GM19240 (cell line): ENCODE data around the gene NHERF2.
"Not testable (repeated sequence)": the region's sequence is repeated elsewhere in the genome, so short reads cannot be mapped to it uniquely, and the experiment has no call there.

Experiments
- DNase-seq: peaks from one replicate; pipeline ENCODE4 v3.0.0; 2011; ENCODE audit warnings: low spot score; ENCODE audit not compliant: insufficient read length

NHERF2 gene

GRCh38 chr16:2027024-2028010 is 615 bp downstream of the NHERF2 start:
- no peak for DNase-seq

GRCh38 chr16:2028146-2028545 is 1.4 kb downstream of the NHERF2 start:
- no peak for DNase-seq

DNA sequence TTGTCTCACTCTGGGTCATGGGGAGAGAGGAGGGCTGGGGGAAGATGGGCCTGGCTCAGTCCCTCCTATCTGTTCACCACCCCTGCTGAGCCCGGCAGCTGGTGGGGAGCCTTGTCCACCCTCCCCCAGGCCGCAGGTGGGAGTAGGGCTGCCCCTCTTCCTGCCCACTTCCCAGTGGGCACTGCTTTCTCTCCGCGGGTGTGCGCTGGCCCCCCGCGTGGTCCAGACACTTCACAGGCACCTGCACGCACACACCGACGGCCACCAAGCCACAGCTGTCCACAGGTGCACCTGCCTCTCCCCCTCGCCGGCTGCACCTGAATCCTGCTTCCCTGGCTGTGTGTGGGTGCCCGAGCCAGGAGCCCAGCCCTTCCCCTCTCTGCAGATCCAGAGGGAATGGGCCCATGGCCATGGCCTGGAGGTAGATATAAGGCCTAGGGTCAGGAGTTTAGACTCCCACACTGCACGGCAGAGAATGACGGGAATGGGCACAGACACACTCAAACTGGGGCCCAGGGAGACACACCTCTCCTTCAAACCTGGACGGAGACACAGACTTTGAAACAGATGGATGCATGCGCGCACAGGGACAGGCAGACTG is 2.0 kb downstream of the NHERF2 start:
- no peak for DNase-seq

DNA sequence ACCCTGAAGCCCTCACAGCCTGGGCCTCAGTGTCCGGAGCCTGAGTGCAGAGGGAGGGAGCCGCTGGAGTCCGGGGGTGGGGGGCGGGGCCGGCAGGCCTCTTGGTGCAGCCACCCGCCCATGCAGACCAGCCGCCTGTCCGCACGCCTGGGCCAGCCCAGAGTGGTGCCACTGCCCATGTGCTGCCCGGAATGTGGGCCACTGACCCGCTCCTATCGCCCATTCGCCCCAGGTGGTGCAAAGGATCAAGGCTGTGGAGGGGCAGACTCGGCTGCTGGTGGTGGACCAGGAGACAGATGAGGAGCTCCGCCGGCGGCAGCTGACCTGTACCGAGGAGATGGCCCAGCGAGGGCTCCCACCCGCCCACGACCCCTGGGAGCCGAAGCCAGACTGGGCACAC is 2.6 kb downstream of the NHERF2 start:
- no peak for DNase-seq

DNA sequence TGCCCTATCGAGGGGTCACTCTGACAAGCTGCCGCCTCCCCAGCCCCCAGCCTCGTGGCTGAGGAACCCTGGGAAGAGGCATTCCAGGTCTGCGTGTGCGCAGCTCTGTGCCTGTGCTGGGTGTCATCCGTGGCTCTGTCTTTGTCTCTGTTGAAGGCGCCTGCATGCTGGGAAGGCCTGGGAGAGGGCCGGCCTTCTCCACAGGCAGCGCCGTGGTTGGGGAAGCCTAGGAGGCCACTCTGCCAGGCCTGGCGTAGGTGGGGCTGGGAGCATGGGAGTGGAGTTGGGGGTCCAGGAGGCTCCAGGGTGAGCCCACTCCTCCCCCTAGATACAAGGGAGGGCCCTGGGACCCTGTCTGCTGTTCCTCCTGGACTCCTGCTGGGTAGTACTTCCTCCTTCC is 3.3 kb downstream of the NHERF2 start:
- no peak for DNase-seq

GRCh38 chr16:2031081-2031577 is 4.4 kb downstream of the NHERF2 start:
- DNase-seq = no peak

DNA sequence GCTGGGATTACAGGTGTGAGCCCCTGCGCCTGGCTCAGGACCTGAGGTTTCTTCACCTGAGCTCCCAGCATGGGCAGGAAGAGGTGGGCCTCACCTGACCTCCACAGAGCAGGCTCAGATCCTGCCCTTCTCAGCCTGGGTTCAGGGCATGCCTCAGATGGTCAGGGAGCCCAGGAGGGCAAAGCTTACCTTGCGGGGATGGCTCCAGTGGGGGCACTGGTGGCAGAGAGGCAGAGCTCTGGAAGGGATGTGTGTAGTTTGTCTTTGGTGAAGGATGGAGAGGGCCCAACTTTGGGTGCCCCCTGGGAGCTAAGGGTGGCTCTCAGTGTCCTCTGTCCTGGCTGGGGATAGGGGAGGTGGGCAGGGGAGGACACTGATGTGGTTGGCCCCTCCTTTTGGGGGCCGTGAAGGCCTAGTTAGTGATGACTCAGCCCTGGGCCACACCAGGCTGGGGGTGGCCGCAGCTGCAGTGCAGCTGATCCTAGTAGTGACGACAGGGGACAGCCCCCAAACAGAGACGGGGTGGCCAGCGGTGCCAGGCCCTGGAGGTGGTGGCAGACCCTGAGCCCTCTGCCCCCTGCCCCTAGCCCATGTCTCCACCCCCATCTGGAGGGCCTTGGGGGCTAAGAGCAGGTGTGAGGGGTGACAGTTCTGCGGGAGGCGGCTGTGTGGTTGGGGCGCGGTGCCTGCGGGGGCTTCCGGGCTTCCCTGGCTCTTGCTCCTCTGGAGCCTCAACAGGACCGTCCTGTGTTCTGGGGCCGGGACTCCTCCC is 5.8 kb downstream of the NHERF2 start:
- no peak for DNase-seq

GRCh38 chr16:2033057-2033908 is 6.6 kb downstream of the NHERF2 start:
- no peak for DNase-seq

DNA sequence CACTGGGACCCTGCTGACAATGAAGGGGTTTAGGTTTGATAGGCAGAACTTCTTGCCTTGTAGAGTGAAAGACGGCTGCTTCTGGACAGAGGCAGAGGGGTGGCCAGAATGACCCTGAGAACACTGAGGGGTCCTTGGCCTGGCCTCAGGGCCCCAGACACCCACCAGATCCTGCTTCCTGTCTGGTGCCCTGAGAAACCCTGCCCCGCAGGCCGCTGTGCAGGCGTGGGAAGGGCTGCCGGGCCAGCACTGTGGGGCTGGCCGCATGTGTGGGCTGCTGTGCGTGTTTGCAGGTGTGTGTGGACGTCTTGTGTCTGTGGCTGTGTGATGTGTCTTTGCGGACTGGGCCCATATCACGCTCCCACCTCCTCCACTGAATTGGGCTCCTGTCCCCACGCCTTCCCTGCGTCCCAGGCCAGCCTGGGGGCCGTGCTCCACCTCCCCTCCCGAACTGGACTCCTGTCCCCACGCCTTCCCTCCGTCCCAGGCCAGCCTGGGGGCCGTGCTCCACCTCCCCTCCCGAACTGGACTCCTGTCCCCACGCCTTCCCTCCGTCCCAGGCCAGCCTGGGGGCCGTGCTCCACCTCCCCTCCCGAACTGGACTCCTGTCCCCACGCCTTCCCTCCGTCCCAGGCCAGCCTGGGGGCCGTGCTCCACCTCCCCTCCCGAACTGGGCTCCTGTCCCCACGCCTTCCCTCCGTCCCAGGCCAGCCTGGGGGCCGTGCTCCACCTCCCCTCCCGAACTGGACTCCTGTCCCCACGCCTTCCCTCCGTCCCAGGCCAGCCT is 7.4 kb downstream of the NHERF2 start:
- DNase-seq = not testable (repeated sequence)

DNA sequence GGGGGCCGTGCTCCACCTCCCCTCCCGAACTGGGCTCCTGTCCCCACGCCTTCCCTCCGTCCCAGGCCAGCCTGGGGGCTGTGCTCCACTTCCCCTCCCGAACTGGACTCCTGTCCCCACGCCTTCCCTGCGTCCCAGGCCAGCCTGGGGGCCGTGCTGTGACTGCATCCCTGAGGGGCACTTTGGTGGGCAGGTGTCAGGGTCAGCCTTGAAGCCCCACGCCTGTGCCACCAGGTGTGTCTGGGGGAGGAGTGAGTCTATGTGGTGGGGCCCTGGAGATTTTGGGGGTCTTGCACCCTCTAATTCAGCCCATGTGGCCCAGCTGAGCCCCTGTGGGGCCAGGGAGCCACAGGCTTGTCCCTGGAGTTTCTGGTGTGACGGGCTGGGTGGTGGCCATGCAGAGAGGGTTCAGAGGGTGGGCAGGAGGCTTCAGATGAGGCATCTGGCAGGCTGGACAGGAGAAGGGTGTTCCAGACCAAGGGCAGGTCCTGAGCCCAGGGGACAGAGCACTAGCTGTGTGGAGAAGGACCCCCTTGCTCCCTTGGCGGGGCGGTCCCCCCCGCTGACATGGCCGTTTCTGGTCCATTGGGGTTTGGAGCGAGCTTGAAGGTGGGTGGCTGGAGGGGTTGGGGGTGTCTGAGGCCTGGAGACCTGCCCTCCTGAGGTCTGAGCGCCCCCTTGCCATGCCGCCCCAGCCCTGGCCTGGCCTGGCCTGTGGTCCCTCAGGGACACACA is 8.2 kb downstream of the NHERF2 start:
- no peak for DNase-seq

DNA sequence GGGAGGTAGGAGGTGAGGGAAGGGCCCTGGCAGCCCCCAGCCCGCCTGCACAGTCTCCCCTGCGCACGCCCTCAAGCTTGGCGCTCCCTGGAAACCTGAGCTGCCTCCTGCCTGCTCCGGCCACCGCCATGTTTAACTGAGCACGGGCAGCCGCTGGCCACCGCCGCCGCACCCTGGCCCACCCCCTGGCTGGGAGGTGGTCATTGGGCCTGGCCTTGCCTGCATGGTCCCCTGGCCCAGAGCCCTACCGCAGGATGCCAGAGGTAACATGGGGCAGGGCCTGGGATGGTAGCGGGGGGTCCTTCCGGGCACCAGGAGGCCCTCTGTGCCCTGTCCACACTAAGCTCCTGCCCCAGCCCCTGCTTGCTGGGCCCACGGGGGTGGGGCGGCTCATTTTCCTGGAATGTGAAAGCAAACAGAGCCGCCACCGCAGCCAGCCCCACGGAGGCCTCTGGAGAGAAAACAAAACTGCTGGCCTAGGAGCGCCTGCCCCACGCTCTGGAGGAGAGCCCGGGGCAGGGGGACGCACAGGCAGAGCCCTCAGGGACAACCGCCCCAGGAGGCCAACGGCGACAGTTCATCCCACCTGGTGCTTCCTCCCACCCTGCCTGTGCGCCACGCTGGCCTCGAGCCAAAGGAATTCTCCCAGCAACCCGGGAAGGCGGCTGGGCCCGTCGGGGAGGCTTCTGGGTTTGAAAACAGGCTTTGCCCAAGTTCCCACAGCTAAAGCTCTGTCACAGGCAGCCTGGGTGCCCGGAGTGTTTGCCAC is 8.9 kb downstream of the NHERF2 start:
- no peak for DNase-seq

- no peak for DNase-seq
Observed at GRCh38 chr16:2036200-2036966, 9.7 kb downstream of the NHERF2 start.

DNA sequence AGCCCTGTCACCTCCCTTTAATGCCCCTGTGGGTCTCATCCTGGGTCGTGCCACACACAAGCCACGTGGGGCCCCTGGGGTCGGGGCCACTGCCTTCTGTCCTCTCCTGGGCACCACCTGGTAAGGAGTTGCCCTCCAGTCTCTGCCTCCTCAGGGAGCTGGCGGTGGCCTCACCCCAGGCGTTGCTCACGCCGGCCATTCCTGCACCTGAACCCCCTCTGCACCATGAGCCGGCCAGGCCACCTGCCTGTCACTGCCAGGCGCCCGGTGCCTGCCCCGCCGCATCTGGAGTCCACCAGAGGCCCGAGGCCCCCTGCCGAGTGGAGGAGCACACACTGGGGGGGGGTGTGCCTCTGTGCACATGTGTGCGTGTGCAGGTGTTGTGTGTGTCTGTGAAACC is 10.4 kb downstream of the NHERF2 start:
- no peak for DNase-seq

GRCh38 chr16:2037647-2038381 is 11.1 kb downstream of the NHERF2 start:
- DNase-seq = no peak

- no peak for DNase-seq
Observed at GRCh38 chr16:2038382-2039231, 11.9 kb downstream of the NHERF2 start.
